Natural killer cell treated with Interleukin-12 subunit alpha and Interleukin-12 subunit beta and Interleukin-15 and Interleukin-18, amount 100 ng/mL, for 72 hours (primary cell): ENCODE results near the gene PPP1R1B. TPM values are rescaled to one million over a fixed set of nuclear protein-coding genes. Genes with fewer than 3 reads are reported as not detected.

Experiments used
- ATAC-seq, 2 donors: fragments of 150-1000 bp; cut with Tn5 transposase in 1 of 2; sonication (Bioruptor Pico), chemical (Tn5 transposase) in 1 of 2; 2 replicates each; pipeline ENCODE4 v1.10.0; 2021
- DNase-seq: peaks from one replicate; pipeline ENCODE4 v3.0.0; 2022; ENCODE audit warnings: low spot score
- H3K27ac Mint-ChIP-seq, 2 donors: 1 replicate in 1 of 2; 2 replicates in 1 of 2; pipeline ENCODE4 v1.8.0; 2022; ENCODE audit warnings: mixed read lengths in 2 of 2, mild to moderate bottlenecking in 1 of 2, moderate library complexity in 1 of 2
- H3K27me3 Mint-ChIP-seq, 2 donors: 1 replicate in 1 of 2; 2 replicates in 1 of 2; pipeline ENCODE4 v1.8.0; 2022; ENCODE audit warnings: mixed read lengths in 2 of 2
- H3K36me3 Mint-ChIP-seq: one replicate; pipeline ENCODE4 v1.8.0; 2022; ENCODE audit warnings: mixed read lengths
- H3K4me1 Mint-ChIP-seq, 2 donors: 1 replicate in 1 of 2; 2 replicates in 1 of 2; pipeline ENCODE4 v1.8.0; 2022; ENCODE audit warnings: low read depth in 2 of 2, mixed read lengths in 2 of 2, mild to moderate bottlenecking in 1 of 2
- H3K4me3 Mint-ChIP-seq: one replicate; pipeline ENCODE4 v1.8.0; 2022; ENCODE audit warnings: mixed read lengths
- H3K9me3 Mint-ChIP-seq: 2 replicates; pipeline ENCODE4 v1.8.0; 2022; ENCODE audit warnings: mixed read lengths
- total RNA-seq, 2 donors: library from RNA; stranded (reverse); gene quantifications; one replicate each; pipeline ENCODE4 v1.2.3, GENCODE V29; 2022

PPP1R1B gene
- total RNA-seq, 2 donors from 2014 or later, result not detected

DNA sequence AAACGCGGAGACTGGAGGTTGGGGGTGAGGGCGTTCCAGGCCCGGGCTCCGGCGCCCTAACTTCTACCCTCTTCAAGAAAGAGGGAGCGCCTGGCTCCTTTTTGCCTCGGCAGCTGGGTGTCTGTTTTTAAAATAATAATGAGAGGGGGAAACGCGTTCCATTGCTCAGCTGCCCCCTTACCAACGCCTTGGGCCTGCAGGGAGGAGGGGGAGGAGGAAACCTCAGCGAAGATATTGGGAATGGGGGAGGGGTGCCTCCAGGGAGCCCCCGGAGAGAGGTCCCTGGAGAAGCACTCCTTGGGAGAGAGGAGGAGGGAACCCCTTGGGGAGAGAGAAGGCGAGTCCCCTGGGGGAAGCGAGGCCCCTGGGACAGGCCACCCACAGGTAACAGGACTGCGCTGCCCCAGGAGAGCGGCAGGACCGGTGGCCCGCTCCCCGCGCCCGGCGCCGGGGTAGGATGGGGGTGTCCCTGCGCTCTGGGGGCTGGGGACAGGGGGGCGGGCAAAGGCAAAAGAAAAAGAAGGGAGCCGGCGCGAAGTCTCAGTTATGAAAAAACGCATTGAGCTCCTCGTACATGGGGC, 21.8 kb upstream of the PPP1R1B start:
- H3K4me3 Mint-ChIP-seq, result no peak overlapping the region
- DNase-seq, result peak; percentile 57
- no peaks in the 10 kb centered on the region for H3K36me3 Mint-ChIP-seq
- peaks cover 0 to 9% of the 10 kb centered on the region in 2 donors for H3K4me1 Mint-ChIP-seq
- peaks cover 37 to 42% of the 10 kb centered on the region in 2 donors for H3K27me3 Mint-ChIP-seq
- H3K27ac Mint-ChIP-seq, result no peak overlapping the region
- ATAC-seq, result no peak
- no peaks in the 10 kb centered on the region for H3K9me3 Mint-ChIP-seq

DNA sequence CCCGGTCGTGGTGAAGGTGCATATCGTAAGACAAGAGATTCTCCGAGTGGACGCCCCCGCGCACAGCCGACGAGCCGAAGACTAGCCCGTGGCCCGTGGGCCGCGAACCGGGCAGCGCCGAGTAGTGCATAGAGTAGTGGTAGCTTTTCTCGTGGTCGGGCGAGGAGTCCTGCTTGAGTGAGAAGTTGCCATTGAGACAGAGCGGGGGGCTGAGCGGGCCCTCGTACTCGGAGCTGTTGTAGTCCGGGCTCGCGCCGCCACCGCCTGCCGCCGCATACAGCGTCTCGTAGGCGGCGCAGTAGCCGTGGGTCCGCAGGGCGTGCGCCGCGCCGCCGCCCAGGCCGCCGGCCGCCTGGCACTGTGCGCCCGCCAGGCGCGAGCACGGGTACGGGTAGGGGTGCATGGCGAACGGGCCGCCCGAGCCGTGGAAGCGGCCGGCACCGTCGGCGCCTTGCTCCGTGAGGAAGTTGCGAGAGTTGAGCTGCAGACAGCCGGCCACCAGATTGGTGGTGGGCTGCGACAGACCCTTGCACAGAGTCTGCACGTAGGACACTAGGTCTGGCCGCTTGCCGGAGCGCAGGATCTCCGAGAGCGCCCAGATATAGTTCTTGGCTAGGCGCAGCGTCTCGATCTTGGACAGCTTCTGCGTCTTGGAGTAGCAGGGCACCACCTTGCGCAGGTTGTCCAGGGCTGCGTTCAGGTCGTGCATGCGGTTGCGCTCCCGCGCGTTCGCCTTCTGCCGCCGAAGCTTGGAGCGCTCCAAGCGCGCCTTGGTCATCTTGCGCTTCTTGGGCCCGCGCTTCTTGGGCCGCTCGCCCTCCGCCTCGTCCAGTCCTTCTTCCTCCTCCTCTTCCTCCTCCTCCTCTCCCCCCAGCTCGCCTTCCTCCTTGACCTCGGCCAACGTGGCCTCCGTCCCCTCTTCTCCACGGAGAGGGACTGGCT, 21.0 kb upstream of the PPP1R1B start:
- Mint-ChIP-seq H3K27ac (no peak overlapping the region), H3K36me3 (no peaks in the 10 kb centered on the region), H3K9me3 (no peaks in the 10 kb centered on the region), H3K4me3 (no peak overlapping the region), H3K4me1 (peaks cover 0 to 9% of the 10 kb centered on the region in 2 donors), H3K27me3 (peaks cover 31 to 37% of the 10 kb centered on the region in 2 donors)
- ATAC-seq (peak; percentile 10 to 26), DNase-seq (peak; percentile 38)

DNA sequence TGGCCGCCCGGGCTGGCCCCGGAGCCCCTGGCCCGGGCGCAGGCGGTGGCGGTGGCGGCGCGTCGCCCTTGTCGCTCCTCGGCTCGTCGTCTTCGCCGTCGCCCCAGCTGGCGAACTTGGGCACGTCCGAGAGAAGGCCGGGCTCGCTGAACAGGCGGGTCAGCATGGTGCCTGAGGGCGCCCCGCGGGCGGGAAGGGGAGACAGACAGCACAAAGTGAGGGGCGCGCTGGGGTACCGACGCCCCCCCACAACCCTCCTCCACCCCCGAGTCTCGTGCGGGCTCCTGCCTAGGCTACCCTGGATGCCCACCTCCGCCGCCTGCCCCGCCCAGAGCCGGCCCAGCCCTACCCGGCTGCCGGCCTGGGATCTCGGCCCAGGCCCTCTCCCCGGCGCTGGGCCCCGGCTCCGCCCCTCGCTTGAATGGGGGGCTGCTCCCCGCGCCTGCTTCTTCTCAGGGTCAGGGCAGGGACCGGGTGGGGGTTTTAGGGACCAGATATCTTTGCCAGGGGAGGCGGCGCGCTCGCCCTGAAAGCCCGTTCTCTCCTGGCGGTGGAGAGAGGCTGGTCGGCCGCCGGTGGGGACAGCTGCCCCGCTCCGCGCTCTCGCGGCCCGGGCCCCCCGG, 20.2 kb upstream of the PPP1R1B start:
- Mint-ChIP-seq H3K4me3 (no peak overlapping the region), H3K4me1 (peaks cover 0 to 6% of the 10 kb centered on the region in 2 donors), H3K27me3 (peaks cover 29 to 33% of the 10 kb centered on the region in 2 donors), H3K27ac (no peak overlapping the region), H3K9me3 (no peaks in the 10 kb centered on the region), H3K36me3 (no peaks in the 10 kb centered on the region)
- DNase-seq, result no peak
- ATAC-seq, result no peak

DNA sequence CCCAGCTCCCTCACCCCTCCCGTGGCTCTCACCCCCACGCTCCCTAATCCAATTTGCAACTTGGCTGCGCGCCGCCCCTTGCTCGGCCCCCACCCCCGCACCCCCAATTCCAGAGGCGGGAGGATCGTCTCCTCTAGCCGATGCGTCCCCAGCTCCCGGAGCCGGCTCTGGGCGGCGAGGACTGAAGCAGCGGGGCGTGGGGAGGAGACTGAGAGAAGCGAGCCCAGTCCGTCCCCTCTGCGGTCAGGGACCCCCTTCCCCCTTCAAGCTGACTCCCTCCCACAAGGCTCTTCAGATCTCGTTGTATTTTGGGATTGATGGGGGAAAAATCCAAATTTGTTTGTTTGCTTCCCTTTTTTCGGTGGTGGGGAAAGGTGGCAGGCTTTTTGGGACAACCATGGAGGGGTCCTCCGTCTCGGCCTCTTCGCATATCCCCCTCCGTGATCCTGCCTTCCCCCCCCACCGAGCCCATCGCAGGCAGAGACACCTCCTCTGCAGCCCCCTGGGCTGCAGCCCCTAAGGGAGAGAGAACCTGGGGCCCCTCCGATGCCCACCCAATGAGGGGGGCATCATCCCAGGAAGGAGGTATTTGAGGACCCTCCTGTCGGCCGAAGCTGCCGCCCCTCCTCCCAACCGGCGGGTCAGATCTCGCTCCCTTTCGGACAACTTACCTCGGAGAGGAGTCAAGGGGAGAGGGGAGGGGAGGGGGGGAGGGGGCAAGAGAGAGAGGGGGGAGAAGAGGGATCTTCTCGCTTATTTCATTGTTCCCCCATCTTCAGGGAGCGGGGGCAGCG, 19.5 kb upstream of the PPP1R1B start:
- no peak for ATAC-seq
- H3K9me3 Mint-ChIP-seq, result no peaks in the 10 kb centered on the region
- no peak for DNase-seq
- H3K27ac Mint-ChIP-seq, result no peak overlapping the region
- no peak overlapping the region for H3K4me3 Mint-ChIP-seq
- H3K36me3 Mint-ChIP-seq, result no peaks in the 10 kb centered on the region
- H3K27me3 Mint-ChIP-seq, result peaks cover 23 to 27% of the 10 kb centered on the region in 2 donors
- peaks cover 0 to 6% of the 10 kb centered on the region in 2 donors for H3K4me1 Mint-ChIP-seq

DNA sequence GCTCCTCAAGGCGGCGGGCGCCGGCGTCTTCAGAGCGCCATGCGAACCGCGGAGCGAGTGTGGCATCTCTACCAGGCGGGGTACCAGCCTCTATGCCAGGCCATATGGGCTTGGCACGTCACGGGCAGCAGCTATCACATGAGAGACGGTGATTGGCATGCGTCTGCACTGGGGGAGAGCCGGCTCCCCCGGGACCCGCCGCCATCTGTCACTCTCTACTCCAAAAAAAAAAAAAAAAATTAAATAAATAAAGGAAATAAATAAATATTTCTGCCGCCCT, 19.0 kb upstream of the PPP1R1B start, which contains the start of gene NEUROD2:
Gene NEUROD2, minus strand, starts transcription at position 70 of the 280 bp plus-strand sequence. CDS start 1,321 bp downstream, outside the sequence.
- Mint-ChIP-seq H3K27ac (no peak within 1 kb of the TSS), H3K36me3 (no peaks in the 10 kb centered on the region), H3K4me1 (peaks cover 0 to 6% of the 10 kb centered on the region in 2 donors), H3K27me3 (peaks cover 18 to 23% of the 10 kb centered on the region in 2 donors), H3K4me3 (no peak within 1 kb of the TSS), H3K9me3 (no peaks in the 10 kb centered on the region)
- no peak for ATAC-seq
- no peak for DNase-seq

DNA sequence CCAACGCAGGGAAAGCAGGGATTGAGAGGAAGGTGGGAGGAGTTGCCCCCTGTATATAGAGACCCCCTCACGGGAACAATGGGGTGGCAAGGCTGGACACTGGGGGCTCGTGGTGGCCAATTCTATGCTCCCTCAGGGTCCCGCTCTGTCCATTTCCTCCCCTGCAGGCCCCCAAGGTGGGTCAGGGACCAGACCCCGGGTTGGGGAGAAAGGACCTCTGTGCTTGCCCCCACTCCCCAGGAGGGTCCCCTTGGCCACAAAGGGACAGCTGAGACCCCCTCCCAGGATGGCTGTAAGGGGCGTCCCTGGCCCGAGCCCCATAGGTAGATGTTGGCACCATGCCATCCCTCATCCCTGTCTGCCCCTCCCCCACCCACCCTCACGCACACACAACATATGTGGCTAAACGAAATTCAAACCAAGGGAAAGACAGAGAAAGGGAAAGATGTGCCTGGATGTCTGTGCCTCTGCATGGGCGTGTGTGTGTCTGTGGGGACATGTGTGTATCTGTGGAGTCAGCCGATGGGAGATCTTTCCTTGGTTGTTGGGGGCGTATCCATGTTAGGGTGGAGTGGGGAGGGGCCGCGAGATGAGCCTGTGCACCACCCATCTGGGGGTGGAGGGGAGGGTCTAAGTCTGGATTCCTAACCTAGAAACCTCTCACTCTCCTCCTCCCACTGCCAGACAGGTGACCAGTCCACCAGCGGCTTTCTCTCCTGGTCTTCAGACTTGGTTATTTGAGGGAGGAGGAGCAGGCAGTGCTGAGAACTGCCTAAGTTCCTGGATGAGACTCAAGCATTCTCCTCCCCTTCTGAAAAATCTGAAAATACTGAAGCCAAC, 18.4 kb upstream of the PPP1R1B start:
- Mint-ChIP-seq H3K4me1 (peaks cover 0 to 6% of the 10 kb centered on the region in 2 donors), H3K9me3 (no peaks in the 10 kb centered on the region), H3K27me3 (peaks cover 12 to 24% of the 10 kb centered on the region in 2 donors), H3K27ac (no peak overlapping the region), H3K36me3 (no peaks in the 10 kb centered on the region), H3K4me3 (no peak overlapping the region)
- DNase-seq (no peak), ATAC-seq (no peak)

DNA sequence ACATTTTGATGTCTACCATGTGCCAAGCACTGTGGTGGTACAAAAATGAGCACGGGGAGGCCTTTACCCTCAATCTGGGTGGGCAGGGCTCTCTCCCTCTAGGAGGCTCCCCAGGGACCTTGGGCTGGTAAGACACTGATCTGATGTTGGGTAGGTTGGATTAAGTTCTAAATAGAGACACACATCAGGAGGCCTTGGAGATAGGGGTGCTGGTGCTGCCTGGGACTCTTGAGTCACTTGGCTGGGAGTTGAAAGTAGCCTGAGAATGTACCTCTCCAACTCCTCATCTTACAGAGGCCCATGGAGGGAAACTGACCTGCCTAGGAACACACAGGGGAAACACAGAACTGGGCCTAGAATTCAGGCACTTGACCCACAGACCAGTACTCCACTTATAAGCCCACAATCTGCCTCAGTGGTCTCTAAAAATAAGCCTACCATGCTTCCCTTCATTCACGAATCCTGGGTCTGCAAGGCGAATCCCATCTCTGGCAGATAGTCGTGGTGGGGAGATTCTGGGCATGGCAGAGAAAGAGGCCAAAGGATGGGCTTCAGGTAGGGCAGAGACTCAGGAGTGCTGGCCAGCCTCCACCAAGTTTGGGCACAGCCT, 17.2 kb upstream of the PPP1R1B start:
- H3K4me3 Mint-ChIP-seq, result no peak overlapping the region
- DNase-seq, result no peak
- H3K27me3 Mint-ChIP-seq, result peaks cover 10 to 23% of the 10 kb centered on the region in 2 donors
- ATAC-seq, result no peak
- no peaks in the 10 kb centered on the region for H3K36me3 Mint-ChIP-seq
- no peak overlapping the region for H3K27ac Mint-ChIP-seq
- peaks cover 0 to 3% of the 10 kb centered on the region in 2 donors for H3K4me1 Mint-ChIP-seq
- H3K9me3 Mint-ChIP-seq, result no peaks in the 10 kb centered on the region

DNA sequence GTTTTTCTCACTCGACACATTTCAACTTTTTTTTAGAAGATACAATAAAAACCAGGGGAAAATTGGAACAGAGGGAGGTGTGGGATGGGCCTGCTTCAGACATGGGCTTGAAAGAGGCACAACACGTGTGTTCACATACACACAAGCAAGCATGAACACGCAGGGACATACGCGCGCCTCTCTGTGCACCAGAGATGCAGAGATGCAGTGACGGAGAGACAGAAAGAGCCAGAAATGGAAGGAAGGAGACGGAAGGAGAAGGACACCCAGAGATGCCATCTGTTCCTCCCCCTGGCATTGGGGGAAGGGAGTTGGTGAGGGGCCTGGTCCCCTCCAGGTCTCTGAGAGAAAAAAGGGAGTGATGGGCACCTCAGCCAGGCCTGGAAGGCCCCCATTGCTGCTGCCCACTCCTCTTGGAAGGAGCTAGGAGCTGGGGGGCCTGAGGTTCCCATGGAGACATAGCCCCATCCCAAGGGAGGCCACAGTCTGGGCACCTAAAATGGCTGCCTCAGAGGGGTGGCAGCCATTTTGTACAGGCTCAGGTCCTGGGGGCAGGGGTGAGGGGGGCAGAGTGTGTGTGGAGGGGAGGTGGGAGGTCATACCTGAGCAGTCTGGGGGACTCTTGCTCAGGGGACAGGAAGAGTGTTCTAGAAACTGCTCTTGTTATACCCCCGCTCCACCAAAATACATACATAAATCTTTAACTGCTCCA, 15.2 kb upstream of the PPP1R1B start:
- H3K27ac Mint-ChIP-seq, result no peak overlapping the region
- H3K36me3 Mint-ChIP-seq, result no peaks in the 10 kb centered on the region
- H3K27me3 Mint-ChIP-seq, result peaks cover 23 to 32% of the 10 kb centered on the region in 2 donors
- H3K4me3 Mint-ChIP-seq, result no peak overlapping the region
- ATAC-seq (no peak), DNase-seq (no peak)
- H3K4me1 Mint-ChIP-seq, result peaks cover 0 to 3% of the 10 kb centered on the region in 2 donors
- no peaks in the 10 kb centered on the region for H3K9me3 Mint-ChIP-seq

DNA sequence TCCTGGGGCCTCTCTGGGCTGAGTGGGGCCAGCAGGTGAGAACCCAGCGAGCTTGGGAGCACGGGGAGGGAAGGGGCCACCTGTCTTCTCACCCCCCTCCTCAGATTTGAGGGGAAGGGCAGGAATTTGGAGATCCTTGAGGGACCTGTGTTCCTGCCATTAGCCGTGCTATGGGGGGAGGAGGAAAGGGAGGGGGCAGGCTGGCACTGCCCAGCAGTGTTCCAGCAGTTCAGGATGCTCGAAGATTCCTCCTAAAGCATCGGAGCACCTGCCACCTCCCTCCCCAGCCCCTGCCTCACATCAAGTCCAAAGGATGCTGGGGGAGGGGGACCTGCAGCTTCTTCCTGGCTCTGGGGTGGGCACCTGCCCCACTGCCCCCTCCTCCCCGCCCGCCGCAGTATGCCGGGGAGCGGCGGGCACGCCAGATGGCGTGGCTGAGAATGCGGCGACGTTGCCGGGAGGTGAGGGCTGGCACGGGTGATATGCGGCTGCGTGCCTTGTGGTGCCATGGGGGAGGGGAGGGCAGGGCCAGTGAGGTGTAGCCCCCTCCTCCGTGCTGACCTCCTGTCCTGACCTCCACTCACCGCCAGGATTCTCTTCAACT, 14.4 kb upstream of the PPP1R1B start:
- Mint-ChIP-seq H3K4me3 (no peak overlapping the region), H3K27me3 (peaks cover 23 to 32% of the 10 kb centered on the region in 2 donors), H3K4me1 (peaks cover 0 to under 1% of the 10 kb centered on the region in 2 donors), H3K27ac (no peak overlapping the region), H3K9me3 (no peaks in the 10 kb centered on the region), H3K36me3 (no peaks in the 10 kb centered on the region)
- DNase-seq, result no peak
- ATAC-seq, result peak in 1 of 2 donors; percentile 18

DNA sequence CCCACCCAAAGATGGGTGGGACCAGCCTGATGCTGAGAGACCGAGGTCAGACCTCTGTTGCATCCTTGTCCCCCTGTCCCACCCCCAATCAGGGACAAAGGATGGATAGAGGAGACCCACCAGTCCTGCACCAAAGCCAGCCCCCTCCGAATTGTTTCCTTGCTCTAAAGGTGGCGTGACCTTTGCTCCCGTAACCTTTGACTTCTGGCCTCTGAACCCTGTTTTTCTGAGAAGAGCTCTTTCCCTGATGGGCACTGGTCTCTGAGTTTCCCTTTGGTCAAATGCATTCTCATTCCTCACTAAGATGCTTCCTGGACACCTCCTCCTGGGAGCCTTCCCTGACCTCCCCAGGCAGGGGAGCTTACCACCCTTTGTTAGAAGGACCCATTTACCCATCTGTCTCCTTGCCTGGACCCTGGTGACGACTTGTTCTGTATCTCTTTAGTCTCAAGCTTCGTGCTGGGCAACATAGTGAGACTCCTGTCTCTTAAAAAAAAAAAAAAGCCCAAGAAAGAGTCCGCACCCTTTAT, 13.8 kb upstream of the PPP1R1B start:
- Mint-ChIP-seq H3K4me3 (no peak overlapping the region), H3K9me3 (no peaks in the 10 kb centered on the region), H3K36me3 (no peaks in the 10 kb centered on the region), H3K27ac (no peak overlapping the region), H3K27me3 (peaks cover 23 to 32% of the 10 kb centered on the region in 2 donors), H3K4me1 (no peaks in the 10 kb centered on the region)
- DNase-seq (no peak), ATAC-seq (no peak)

DNA sequence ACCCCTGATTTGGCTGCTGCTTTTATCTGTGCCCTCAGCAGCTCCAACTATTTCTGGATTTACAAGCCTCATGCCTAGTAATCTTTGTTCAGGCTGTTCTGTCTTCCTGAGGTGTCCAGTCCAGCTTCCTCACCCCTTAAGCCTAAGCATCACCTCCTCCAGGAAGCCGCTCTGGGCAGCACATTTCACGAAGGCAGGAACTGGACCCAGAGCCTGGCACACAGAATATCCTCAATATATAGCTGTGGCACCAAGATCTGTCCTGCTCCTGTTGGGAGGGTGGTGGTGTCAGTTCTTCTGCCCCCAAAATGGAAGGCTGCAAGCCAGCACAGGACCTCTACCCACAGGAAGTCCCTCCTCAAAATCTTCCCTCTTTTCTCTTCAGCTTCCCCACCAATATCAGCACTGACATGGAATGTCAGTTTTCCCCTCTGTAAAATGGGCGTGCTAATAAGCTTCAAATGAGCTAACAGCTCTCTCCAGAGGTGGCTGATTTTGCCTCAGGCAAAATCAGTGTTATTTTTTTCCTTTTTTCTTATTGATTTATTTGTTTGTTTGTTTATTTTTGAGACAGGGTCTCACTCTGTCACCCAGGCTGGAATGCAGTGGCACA, 12.1 kb upstream of the PPP1R1B start:
- no peaks in the 10 kb centered on the region for H3K36me3 Mint-ChIP-seq
- H3K4me1 Mint-ChIP-seq, result peaks cover 0 to 6% of the 10 kb centered on the region in 2 donors
- H3K4me3 Mint-ChIP-seq, result no peak overlapping the region
- peaks cover 20 to 23% of the 10 kb centered on the region in 2 donors for H3K27me3 Mint-ChIP-seq
- no peaks in the 10 kb centered on the region for H3K9me3 Mint-ChIP-seq
- H3K27ac Mint-ChIP-seq, result no peak overlapping the region
- no peak for DNase-seq
- no peak for ATAC-seq
